Testis (tissue), 3 donors: ENCODE measurements around the gene ZNF853. TPM values are rescaled to one million over a fixed set of nuclear protein-coding genes. Genes with fewer than 3 reads are reported as not detected.
A peak's percentile ranks its signal among the peaks of the same experiment; 100 is the strongest.

ENCODE experiments used
- DNase-seq: peaks from one replicate; pipeline ENCODE4 v3.0.0-alpha.2; 2019
- H3K27ac ChIP-seq, 2 donors: fragments of 200-600 bp; sonication (generic); one replicate each; pipeline ENCODE4 v1.5.1; 2019
- H3K27me3 ChIP-seq: fragments of 200-600 bp; sonication (generic); one replicate; pipeline ENCODE4 v1.5.1; 2019
- H3K36me3 ChIP-seq: fragments of 200-600 bp; sonication (generic); one replicate; pipeline ENCODE4 v1.5.1; 2017; ENCODE audit warnings: low read depth; ENCODE audit errors: missing control alignments
- H3K4me1 ChIP-seq: fragments of 200-600 bp; sonication (generic); one replicate; pipeline ENCODE4 v1.5.1; 2019
- H3K4me3 ChIP-seq, 2 donors: fragments of 200-600 bp; sonication (generic); one replicate each; pipeline ENCODE4 v1.5.1; 2017 to 2019
- H3K9me3 ChIP-seq: fragments of 200-600 bp; sonication (generic); one replicate; pipeline ENCODE4 v1.5.1; 2017
- CTCF ChIP-seq, 3 experiments: fragments of 450-650 bp in 2 of 3; fragments of 200-600 bp in 1 of 3; sonication (generic) in 1 of 3; IDR thresholded peaks; one replicate each; pipeline ENCODE4 v1.5.1; 2016 to 2019; ENCODE audit warnings: antibody characterized with exemption in 3 of 3, mild to moderate bottlenecking in 2 of 3, moderate library complexity in 1 of 3
- POLR2A ChIP-seq: fragments of 450-650 bp; IDR thresholded peaks from one replicate; pipeline ENCODE4 v1.6.1; 2017; ENCODE audit warnings: antibody characterized with exemption, mild to moderate bottlenecking, moderate library complexity
- WGBS, 2 donors: methylation state at CpG; one replicate each; pipeline ENCODE4 v1.1.5; 2018; 5-methylcytosine and 5-hydroxymethylcytosine counted together
- intact Hi-C: fragments of 100-400 bp; cut with DNase I; formaldehyde crosslinking; loops from one replicate; pipeline ENCODE4 v1.15.1; 2023; ENCODE audit warnings: low total_unique reads
- polyA plus RNA-seq: library from polyadenylated mRNA; stranded (reverse); fragments of 350-450 nt; fragmentation: Illumina TruSeq; extraction: RNeasy Lipid Tissue Mini Kit (QIAGEN cat#74804); gene quantifications from one replicate; pipeline ENCODE4 v1.2.3, GENCODE V29; 2014; ENCODE audit warnings: low read depth, low replicate concordance; ENCODE audit not compliant: insufficient read depth
- total RNA-seq, 2 donors: library from RNA; depleted of rRNA; stranded (reverse); fragments of >200 nt; gene quantifications; one replicate each; pipeline ENCODE4 v1.2.3, GENCODE V29; 2016

ZNF853 gene
- total and polyA plus RNA-seq, 3 donors from 2014 or later = 8.7 to 9.4 (median 8.8) TPM

DNA sequence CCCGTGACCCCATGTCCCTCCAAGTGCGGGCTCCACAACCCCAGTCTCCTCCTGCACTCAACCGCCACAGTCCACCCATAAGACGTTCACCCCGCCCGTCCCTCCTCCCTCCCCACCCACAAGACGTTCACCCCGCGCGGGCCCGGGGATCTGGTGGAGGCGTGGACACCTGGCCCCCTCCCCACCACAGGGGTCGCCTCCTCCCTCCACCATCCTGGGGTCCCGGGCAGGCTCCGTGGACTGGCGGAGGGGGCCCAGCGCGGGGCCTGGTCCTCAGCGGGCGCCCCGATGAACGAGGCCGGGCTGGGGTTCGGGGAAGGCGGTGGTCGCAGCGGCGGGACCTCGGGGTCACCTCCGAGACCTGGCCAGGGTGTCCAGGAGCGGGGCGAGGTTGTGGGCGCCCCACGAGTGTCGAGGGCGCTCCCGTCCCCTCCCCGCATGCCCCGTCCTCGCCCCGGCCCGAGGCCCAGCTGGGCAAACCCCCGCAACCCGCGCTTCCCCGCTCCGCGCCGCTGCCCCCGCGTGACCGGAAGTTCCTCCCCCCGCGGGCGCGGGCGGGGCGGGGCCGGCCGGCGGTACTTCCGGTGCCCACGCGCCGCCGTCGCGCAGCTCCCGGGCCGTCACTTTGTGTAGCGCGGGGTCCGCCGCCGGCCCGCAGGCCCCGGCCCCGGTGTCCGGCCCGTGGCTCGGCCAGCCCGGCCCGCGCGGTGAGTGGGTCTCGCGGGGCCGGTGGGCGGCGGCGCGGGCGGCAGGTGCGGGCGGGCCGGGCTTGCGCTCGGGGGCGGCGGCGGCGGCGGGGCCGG is 21.5 kb downstream of the ZNF853 start, which contains the start of gene ZNF316:
ZNF316 (plus strand) TSS at position 578 of the 803 bp plus-strand sequence. CDS start 5,092 bp downstream, outside the sequence.
- intact Hi-C loops = no loop called here
- Histone ChIP-seq H3K36me3 (no peaks in the 10 kb centered on the region), H3K27me3 (no peaks in the 10 kb centered on the region), H3K27ac (peak within 1 kb of the TSS; percentile 78 to 89), H3K9me3 (no peaks in the 10 kb centered on the region), H3K4me1 (peaks cover 18% of the 10 kb centered on the region), H3K4me3 (peak within 1 kb of the TSS; percentile 84 to 87)
- peak; percentile 61 for DNase-seq
- WGBS, 2 donors = 0 to 1% methylated on average over 9 to 43 of the region's 104 CpGs
- no peak for TF ChIP-seq POLR2A
- no peak for TF ChIP-seq CTCF (IDR thresholded peaks at IDR 0.05)

DNA sequence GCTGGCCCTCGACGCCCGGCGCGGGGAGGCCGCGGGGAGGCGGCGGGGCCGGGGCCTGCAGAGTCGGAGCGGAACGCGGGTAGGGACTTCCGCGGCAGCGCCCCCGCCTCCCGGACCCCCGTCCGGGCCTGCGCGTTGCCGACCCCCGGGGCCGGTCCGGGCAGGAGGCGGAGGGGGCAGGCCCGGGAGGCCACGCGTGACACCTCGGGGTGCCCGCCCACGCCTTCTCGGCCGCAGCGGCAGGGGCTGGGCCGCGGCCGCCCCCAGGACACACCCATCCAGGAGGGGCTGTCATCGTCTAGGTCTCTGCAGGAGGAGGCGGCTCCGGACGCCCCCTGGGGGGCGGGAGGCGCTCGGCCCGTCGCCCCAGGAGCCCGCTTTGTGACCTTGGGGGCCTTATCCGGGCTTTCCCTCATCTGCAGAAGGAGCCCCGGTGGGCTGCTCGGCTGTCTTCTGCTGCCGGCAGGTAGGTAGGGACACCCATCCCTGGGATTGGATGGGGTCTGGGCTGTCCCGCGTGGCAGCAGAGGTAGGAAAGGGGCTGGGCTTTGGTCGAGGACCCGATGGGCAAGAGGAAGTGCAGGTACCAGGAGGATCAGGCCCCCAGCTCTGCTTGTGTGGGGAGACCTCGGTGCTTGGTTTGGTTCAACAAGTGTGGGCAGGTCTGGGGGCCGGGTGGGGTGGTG is 22.3 kb downstream of the ZNF853 start:
- intact Hi-C loops = no loop called here
- peaks cover 18% of the 10 kb centered on the region for H3K4me1 ChIP-seq
- H3K27me3 ChIP-seq = no peaks in the 10 kb centered on the region
- H3K4me3 ChIP-seq = peak overlapping the region; percentile 65 to 87
- H3K27ac ChIP-seq = peak overlapping the region; percentile 21 to 50
- TF ChIP-seq POLR2A (no peak), CTCF (IDR thresholded peaks at IDR 0.05) (no peak)
- DNase-seq = no peak
- 0 to 1% methylated on average over 3 to 10 of the region's 60 CpGs for WGBS, 2 donors
- no peaks in the 10 kb centered on the region for H3K9me3 ChIP-seq
- no peaks in the 10 kb centered on the region for H3K36me3 ChIP-seq

GRCh38 chr7:6639032-6639431 is 23.6 kb downstream of the ZNF853 start:
- Histone ChIP-seq H3K27me3 (no peaks in the 10 kb centered on the region), H3K27ac (no peak overlapping the region), H3K36me3 (no peaks in the 10 kb centered on the region), H3K4me3 (no peak overlapping the region), H3K4me1 (peaks cover 18% of the 10 kb centered on the region), H3K9me3 (no peaks in the 10 kb centered on the region)
- intact Hi-C loops = no loop called here
- WGBS, 2 donors = 51 to 63% methylated on average over 4 of the region's 4 CpGs
- no peak for DNase-seq
- no peak for TF ChIP-seq POLR2A
- no peak for TF ChIP-seq CTCF (IDR thresholded peaks at IDR 0.05)

DNA sequence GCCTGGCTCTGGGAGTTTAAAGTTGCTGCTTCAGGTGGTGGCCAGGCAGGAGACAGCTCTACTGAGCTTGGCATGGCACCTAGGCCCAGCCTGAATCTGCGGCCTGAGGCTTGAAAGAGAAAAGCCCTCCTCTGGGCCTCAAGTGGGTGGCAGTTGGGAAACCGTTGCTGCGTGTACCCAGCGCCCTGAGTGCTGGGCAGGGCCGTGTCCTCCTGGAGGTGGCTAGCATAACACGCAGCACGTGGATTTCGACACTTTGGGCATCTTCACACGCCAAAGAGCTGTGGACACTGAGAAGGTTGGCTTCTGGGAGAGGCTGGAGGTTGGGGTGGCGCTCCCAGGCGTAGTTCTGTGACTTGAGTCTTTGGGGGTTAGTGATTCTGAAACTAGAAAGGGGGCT is 24.2 kb downstream of the ZNF853 start:
- intact Hi-C loops = no loop called here
- no peak for DNase-seq
- Histone ChIP-seq H3K27ac (no peak overlapping the region), H3K4me1 (peaks cover 18% of the 10 kb centered on the region), H3K4me3 (no peak overlapping the region), H3K27me3 (no peaks in the 10 kb centered on the region), H3K36me3 (no peaks in the 10 kb centered on the region), H3K9me3 (no peaks in the 10 kb centered on the region)
- 97% methylated on average over 10 to 11 of the region's 11 CpGs for WGBS, 2 donors
- no peak for TF ChIP-seq POLR2A
- no peak for TF ChIP-seq CTCF (IDR thresholded peaks at IDR 0.05)
